KMS-11 (cell line): ENCODE results near the gene CYP11A1.

ENCODE experiments used
- H2AFZ ChIP-seq: fragments of 200-600 bp; sonication (generic); 2 replicates; pipeline ENCODE4 v1.6.1; 2016; ENCODE audit warnings: antibody characterized with exemption, mixed run types, low read depth
- H3K27ac ChIP-seq: fragments of 200-600 bp; sonication (generic); 2 replicates; pipeline ENCODE4 v1.6.1; 2016; ENCODE audit warnings: mild to moderate bottlenecking, mixed run types
- H3K27me3 ChIP-seq: fragments of 200-600 bp; sonication (generic); 2 replicates; pipeline ENCODE4 v1.6.1; 2017; ENCODE audit warnings: mild to moderate bottlenecking, low read depth, mixed run types, moderate library complexity; ENCODE audit not compliant: insufficient read depth
- H3K36me3 ChIP-seq: fragments of 200-600 bp; sonication (generic); 2 replicates; pipeline ENCODE4 v1.6.1; 2017; ENCODE audit warnings: mild to moderate bottlenecking, mixed run types; ENCODE audit not compliant: insufficient read depth
- H3K4me1 ChIP-seq: fragments of 200-600 bp; sonication (generic); 2 replicates; pipeline ENCODE4 v1.6.1; 2016; ENCODE audit warnings: mild to moderate bottlenecking, low read depth, mixed run types; ENCODE audit not compliant: poor library complexity, severe bottlenecking
- H3K4me2 ChIP-seq: fragments of 200-600 bp; sonication (generic); 2 replicates; pipeline ENCODE4 v1.7.0; 2016; ENCODE audit warnings: mild to moderate bottlenecking, mixed run types
- H3K4me3 ChIP-seq: fragments of 200-600 bp; sonication (generic); IDR thresholded peaks from 2 replicates; pipeline ENCODE4 v1.6.1; 2017; ENCODE audit warnings: low read depth, low read length, mixed read lengths; ENCODE audit not compliant: insufficient read depth
- H3K79me2 ChIP-seq: fragments of 200-600 bp; sonication (generic); 2 replicates; pipeline ENCODE4 v1.6.1; 2016; ENCODE audit warnings: low read depth, mixed run types; ENCODE audit not compliant: insufficient read depth
- H3K9ac ChIP-seq: fragments of 200-600 bp; sonication (generic); 2 replicates; pipeline ENCODE4 v1.6.1; 2016; ENCODE audit warnings: mild to moderate bottlenecking, mixed run types
- H4K20me1 ChIP-seq: fragments of 200-600 bp; sonication (generic); 2 replicates; pipeline ENCODE4 v1.6.1; 2016; ENCODE audit warnings: mild to moderate bottlenecking, mixed run types; ENCODE audit not compliant: insufficient read depth
- TF ChIP-seq, protein P1 (sequence below): fragments of 200-600 bp; sonication (generic); conservative IDR thresholded peaks from 2 replicates; pipeline ENCODE4 v1.6.1; 2017; ENCODE audit warnings: low read depth, mild to moderate bottlenecking, antibody characterized with exemption, low read length, moderate library complexity, mixed read lengths

CYP11A1 gene

DNA sequence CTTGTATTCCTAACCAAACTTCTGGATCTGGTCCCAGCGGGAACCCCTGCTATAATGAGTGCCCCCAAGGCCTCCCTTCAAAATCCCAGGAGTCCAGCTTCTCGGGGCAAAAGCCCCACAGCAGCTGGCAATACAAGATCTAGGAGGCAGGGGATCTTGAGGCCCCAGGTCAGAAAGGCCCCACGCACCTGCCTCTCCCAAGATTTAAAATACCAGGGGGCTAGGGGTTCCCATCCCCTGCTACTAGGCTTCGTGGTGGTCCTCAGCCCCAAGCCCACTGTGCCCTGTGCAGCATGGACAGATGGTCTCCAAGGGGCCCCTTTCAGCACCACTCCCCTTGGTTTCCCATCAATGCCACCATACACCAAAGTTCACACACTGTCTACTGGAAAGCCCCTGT lies 15.8 kb upstream of the CYP11A1 start:
- H3K27ac ChIP-seq: peak overlapping the region; percentile 48
- H3K4me2 ChIP-seq: peak overlapping the region; percentile 60
- H3K79me2 ChIP-seq: no peaks in the 10 kb centered on the region
- no peaks in the 10 kb centered on the region for H4K20me1 ChIP-seq
- peaks cover 30% of the 10 kb centered on the region for H3K4me1 ChIP-seq
- no peaks in the 10 kb centered on the region for H3K36me3 ChIP-seq
- H3K27me3 ChIP-seq: no peaks in the 10 kb centered on the region
- TF ChIP-seq, protein P1, sequence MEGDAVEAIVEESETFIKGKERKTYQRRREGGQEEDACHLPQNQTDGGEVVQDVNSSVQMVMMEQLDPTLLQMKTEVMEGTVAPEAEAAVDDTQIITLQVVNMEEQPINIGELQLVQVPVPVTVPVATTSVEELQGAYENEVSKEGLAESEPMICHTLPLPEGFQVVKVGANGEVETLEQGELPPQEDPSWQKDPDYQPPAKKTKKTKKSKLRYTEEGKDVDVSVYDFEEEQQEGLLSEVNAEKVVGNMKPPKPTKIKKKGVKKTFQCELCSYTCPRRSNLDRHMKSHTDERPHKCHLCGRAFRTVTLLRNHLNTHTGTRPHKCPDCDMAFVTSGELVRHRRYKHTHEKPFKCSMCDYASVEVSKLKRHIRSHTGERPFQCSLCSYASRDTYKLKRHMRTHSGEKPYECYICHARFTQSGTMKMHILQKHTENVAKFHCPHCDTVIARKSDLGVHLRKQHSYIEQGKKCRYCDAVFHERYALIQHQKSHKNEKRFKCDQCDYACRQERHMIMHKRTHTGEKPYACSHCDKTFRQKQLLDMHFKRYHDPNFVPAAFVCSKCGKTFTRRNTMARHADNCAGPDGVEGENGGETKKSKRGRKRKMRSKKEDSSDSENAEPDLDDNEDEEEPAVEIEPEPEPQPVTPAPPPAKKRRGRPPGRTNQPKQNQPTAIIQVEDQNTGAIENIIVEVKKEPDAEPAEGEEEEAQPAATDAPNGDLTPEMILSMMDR: no peak
- H3K4me3 ChIP-seq: no peak overlapping the region
- H3K9ac ChIP-seq: no peak overlapping the region
- peak overlapping the region; percentile 54; the same call in 1 of the 2 replicates for H2AFZ ChIP-seq

DNA sequence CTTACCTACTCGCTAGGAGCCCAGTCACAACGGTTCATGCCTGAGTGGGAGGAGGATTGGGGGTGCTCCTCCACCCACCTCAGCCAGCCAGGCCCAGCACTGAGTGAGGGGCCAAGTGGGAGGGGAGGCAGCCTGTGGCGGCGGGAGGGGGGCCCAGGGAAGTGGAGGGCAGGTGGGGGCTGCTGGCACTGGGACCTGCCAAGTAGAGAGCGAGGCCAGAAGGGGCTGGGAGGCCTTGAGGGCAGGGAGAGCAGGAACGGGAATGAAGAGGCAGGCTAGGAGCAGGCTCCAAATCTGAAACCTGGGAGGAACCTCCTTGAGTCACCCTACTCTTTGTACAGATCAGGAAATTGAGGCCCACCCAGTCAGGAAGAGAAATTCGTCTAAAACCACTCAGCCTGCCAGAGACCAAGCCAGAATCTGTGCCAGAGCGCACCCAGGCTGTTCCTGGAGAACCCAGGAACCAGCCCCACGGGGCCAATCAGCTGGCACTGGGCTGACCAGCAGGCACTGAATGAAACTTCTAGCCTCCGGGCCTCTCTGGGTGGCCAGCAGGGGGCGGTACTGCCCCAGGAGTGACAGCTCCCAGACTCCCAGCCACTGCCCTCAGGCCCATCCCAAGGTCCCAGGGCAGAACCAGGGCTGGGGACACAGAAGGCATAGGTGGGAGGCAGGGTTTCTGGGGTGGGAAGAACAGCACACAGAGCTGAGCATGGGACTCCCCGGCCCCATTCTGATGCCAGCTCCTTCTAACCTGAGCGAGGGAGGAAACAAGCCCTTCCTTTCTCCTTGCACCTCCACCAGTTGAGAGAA lies 14.8 kb upstream of the CYP11A1 start:
- H3K79me2 ChIP-seq: no peaks in the 10 kb centered on the region
- H3K36me3 ChIP-seq: no peaks in the 10 kb centered on the region
- H3K27me3 ChIP-seq: no peaks in the 10 kb centered on the region
- no peak overlapping the region for H3K9ac ChIP-seq
- no peak overlapping the region for H3K4me3 ChIP-seq
- peak overlapping the region; percentile 40; the same call in 1 of the 2 replicates for H2AFZ ChIP-seq
- H4K20me1 ChIP-seq: no peaks in the 10 kb centered on the region
- H3K27ac ChIP-seq: no peak overlapping the region
- H3K4me2 ChIP-seq: no peak overlapping the region
- peaks cover 30% of the 10 kb centered on the region for H3K4me1 ChIP-seq
- TF ChIP-seq, protein P1: peak; percentile 95

DNA sequence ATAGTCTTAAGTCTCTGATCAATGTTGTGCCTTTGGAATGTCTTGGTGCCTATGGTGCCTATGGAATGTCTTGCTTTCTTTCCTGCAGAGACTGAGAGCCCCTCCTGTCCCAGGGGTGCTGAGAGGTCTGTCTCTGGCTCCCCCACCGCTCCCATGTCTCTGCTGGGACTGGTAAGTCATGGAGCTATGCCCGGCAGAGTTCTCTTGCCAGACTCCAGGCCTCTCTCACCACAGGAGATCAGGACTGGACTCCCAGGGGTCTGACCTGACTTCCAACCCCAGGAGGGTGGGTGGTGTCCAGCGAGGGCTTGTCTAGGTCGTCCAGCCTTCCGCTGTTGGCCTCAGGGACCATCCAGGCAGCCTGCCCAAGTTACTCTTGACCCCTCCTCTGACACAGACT lies 14.0 kb upstream of the CYP11A1 start:
- no peaks in the 10 kb centered on the region for H3K27me3 ChIP-seq
- H3K36me3 ChIP-seq: no peaks in the 10 kb centered on the region
- H3K4me3 ChIP-seq: no peak overlapping the region
- H3K9ac ChIP-seq: no peak overlapping the region
- no peaks in the 10 kb centered on the region for H3K79me2 ChIP-seq
- H3K4me2 ChIP-seq: no peak overlapping the region
- no peaks in the 10 kb centered on the region for H4K20me1 ChIP-seq
- peaks cover 30% of the 10 kb centered on the region for H3K4me1 ChIP-seq
- H2AFZ ChIP-seq: no peak overlapping the region
- TF ChIP-seq, protein P1: no peak
- no peak overlapping the region for H3K27ac ChIP-seq

DNA sequence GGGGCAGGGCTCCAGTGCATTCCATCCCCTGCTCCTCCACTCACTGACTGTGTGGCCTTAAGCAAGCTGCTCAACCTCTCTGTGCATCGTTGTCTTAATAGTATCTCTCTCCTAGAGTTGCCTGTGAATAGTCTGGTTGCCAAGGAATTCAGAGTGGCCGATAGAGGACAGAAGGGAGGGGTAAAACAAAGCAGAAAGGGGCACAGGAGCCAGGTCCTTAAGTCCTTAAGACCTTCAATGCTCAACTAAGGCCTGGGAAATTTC lies 13.7 kb upstream of the CYP11A1 start:
- Histone ChIP-seq H3K9ac (no peak overlapping the region), H3K4me2 (no peak overlapping the region), H3K27me3 (no peaks in the 10 kb centered on the region), H3K4me1 (peaks cover 30% of the 10 kb centered on the region), H3K4me3 (no peak overlapping the region), H2AFZ (no peak overlapping the region), H3K79me2 (no peaks in the 10 kb centered on the region), H3K27ac (no peak overlapping the region), H3K36me3 (no peaks in the 10 kb centered on the region), H4K20me1 (no peaks in the 10 kb centered on the region)
- TF ChIP-seq, protein P1: no peak
